GM21367 (cell line): ENCODE measurements around the gene FOXK2.

Experiments used
- ATAC-seq: cut with Tn5 transposase; IDR thresholded peaks from one replicate; pipeline ENCODE4 v1.9.1; 2021; ENCODE audit not compliant: unreplicated experiment

The FOXK2 gene

DNA sequence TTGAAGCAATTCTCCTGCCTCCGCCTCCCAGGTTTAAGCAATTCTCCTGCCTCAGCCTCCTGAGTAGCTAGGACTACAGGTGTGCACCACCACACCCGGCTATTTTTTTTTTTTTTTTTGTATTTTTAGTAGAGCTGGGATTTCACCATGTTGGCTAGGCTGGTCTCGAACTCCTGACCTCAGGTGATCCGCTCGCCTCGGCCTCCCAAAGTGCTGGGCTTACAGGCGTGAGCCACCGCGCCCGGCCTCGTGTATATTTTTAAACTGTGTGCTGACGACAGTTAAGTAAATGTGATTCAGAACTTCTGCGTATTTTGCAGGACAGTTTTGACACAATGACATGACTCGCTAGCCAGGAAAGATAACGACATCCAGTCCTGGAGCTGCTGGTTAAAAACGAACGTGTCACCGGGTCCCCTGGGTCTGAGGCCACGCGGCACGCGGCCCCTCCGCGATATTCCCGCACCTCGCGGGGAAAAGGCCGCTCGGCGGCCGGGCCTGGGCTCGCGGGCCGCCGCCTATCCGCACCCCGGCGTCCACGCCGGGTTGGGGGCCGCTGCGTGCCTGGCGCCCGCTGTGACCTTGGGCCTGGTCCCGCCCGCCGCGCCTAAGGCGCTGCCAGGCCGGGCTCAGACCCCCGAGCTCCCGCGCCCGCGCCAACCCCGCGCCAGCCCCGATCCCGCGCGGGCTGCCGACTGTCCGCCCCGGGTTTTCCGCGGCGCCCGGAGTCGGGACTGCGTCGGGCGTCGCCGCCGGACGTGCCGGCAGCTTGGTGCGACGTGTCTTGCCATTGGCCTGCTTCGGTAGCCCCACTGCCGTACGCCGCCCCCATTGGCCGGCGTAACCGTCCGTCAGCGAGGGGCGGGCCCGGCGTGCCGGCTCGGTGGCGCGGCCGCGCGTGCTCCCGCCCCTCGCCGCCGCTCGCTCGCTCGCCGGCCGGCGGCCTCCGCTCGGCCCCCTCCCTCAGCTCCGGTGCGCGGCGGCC lies at the start of gene FOXK2:
FOXK2 (plus strand) TSS at position 907 of the 985 bp plus-strand sequence. CDS start 157 bp downstream, outside the sequence.
- ATAC-seq = peak; percentile 79

DNA sequence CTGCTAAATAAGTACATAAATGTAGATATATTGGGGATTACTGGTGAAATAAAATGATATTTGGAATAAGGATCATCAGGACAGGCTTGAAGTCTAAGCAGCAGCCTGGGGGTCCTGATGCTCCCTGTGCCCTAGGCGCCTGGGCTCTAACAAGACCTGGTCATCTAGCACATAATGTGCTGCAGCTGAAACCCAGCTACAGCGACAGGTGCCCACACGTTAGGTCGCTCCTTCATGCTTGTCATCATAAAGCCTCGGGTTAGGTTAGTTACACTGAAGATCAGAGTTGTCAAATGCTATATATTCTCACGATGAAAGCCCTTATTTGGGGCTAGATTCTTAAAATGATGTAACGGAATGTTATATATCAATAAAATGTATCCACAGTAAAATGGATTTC lies 49.5 kb upstream of the FOXK2 start:
- no peak for ATAC-seq

DNA sequence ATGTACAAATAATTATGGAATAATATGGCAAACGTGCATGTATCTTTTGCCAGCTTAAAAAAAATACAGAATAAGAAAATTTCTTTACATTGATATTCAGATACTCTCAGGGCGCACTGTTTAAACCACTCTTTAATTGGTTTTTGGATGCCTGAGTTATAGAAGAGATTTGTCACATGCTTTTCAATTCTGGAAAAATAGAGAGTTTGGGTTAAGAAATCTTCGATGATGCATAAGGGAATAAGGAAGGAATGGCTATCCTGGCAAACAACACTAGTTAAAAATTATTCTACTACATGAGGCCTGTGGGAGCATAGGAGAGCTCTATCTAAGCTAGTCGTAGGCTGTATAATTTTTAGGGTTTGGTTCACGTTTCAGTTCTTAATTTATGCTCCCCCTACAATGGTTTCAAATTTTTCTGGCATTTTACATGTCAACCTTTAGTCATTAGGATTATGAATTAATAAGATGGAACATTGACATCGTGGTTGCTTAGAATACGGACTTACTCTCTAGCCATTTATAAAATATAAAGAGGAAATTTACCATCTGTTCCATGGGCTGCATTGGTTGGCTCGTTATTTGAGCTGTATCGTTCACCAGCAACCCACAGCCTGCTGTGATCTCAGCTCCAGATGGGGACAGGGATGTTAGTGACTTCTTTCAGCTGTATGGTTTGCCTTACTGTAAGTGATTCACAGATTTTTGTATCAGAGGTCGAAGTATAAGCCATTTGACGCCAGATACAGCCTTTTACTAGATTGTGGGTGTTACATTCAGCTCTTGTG lies 45.1 kb upstream of the FOXK2 start:
- ATAC-seq = no peak

DNA sequence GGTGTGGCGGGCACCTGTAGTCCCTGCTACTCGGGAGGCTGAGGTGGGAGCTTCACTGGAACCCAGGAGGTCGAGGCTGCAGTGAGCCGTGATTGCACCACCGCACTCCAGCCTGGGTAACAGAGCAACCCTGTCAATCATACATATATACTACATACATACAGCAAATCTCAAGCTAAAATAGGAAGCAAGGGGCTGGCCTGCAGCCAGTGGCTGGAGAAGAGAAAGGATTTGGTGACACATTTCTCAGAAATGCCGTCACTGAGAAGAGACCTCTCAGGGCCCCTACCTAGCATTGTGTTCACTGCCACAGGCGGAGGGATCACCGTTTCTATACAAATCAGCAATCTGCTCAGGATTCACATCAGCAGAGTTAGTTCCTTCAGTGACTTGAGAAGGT lies 44.1 kb upstream of the FOXK2 start:
- ATAC-seq = no peak

DNA sequence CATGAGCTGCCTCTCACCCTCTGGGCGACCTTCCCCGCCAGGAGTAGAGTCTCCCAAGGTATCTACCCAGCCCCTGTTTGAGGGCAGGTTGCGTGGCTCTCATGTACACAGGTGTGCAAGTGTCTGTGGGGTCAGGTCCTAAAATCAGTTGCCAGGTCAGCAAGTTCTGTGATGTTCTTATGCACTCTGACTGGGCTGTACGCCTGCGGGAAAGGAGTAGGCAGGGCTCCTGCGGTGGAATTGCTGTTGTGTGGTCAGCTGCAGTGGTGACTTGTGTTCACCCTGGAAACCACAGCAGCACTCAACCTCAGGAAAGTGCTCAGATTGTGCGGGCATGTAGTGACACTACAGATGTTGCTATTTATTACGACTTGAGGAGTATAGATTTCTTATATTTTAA lies 41.6 kb upstream of the FOXK2 start:
- ATAC-seq = no peak

DNA sequence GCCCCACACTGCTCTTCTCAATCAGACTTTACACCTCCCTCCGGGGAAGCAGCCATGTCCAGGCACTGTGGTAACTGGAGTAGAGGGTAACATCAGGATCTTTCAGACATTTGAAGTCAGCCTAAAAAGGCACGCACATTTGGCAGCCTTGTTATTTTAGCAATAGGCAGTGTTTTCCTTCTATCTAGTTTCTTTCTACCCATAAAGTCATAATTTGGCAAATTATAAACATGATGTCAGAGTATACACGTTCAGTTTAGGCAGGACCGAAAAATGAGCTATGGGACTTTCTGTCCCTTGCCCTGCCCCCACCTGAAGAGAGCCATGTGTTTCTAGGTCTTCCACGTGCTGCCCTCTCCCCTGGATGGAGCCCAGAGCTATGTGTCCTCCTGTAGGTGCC lies 39.9 kb upstream of the FOXK2 start:
- no peak for ATAC-seq

DNA sequence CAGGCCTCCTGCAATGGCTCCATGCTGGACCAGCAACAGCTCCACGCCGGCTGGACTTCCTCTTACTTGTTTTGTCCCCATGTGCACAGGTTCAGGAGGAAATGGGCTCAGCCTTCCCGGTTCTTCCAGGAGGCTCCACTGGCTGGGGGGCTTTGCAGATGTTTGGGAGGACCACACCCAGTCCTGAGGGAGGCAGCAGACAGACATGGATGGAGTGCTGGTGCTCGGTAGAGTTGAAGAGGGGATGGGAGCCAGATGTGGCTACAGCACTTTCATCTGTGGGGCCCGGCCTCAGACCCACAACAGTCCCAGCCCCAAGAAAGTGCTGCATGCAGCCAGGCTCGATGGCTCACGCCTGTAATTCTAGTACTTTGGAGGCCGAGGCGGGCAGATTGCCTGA lies 39.2 kb upstream of the FOXK2 start:
- ATAC-seq = no peak

DNA sequence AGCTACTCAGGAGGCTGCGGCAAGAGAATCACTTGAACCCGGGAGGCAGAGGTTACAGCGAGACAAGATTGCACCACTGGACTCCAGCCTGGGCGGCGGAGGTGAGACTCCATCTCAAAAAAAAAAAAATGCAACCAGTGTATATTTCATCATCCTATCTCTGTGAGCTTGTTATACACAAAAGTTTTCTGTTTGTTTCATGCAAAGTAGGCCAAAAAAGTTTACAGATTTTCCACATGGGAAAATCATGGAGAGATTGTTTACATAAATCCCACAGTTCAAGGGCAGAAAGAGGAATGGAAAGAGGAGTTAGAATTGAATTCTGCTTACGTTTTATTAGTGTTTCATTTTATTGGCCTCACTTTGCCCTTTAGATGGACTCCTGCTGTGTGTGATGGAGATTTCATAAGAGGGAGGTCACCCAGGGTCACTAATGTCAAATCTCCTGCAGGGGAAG lies 36.3 kb upstream of the FOXK2 start:
- no peak for ATAC-seq

DNA sequence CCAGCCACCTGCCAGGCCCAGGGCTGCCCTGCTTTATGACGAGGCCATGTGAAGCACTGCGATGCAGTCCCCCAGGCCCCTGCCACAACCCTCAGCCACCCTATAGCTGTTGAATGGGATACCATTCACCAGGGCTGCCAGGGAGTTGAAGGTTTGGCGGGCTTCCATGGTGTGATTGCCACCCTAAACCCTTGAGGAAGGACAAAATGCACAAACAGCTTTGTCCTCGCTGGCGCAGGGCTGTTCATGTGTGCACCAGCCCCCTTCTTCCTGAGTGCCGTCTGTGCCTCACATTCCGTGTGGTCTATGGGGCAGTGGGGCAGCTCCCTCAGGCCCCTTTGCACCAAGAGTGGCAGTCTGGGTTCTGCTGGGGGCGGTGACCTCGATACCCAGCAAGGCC lies 35.7 kb upstream of the FOXK2 start:
- no peak for ATAC-seq

DNA sequence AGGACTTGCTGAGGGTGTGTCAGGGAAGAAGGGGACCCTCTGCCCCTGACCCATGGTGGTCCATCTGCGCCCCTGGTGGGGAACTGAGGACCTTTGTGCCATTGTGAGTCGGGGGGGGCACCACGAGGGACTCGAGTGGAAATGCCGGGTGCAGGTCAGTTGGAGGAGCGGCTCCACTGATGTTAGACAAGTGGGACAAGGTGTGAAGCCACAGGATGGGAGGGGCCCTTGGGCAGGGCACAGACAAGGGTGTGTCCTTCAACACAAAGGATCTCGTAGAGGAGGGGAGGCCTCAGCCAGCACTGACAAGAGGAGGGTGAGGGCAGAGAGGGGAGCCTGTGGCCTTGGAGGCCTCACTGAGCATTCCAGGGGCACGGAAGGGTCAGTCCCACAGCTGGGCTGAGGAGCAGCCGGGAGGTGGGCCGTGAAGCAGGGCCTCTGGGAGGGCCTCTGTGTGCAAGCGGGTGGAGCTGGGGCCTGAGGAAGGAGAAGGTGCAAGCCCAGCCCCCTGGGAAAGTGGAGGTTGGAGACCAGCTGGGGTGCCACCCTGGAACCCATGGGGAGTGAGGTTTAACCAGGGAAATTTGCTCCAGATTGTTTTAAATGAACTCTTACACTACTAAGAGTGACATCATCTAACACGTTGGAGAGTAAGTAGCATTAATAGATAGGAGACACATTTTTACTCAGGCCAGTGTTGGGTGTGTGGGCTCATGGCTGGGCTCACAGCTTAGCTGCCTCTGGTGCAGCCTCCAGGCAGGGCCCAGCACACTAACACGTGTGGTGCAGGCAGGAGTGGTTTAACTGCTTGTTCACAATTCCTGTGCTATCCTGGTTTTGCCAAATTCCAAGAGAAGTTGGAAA lies 33.1 kb upstream of the FOXK2 start:
- no peak for ATAC-seq

DNA sequence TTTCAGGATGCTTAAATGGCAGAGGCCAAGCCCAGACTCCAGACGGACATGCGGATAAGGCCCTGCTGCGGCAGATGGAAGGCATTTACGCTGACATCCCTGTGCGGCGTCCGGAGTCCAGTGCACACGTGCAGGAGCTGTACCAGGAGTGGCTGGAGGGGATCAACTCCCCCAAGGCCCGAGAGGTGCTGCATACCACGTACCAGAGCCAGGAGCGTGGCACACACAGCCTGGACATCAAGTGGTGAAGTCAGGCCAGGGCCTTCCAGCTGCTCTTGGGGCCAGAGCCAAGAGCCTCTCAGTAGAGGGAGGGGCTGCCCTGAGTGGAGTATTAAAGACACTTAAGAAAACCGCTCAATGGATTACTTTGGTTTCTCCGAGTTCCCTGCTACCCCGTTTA lies 31.6 kb upstream of the FOXK2 start:
- no peak for ATAC-seq

DNA sequence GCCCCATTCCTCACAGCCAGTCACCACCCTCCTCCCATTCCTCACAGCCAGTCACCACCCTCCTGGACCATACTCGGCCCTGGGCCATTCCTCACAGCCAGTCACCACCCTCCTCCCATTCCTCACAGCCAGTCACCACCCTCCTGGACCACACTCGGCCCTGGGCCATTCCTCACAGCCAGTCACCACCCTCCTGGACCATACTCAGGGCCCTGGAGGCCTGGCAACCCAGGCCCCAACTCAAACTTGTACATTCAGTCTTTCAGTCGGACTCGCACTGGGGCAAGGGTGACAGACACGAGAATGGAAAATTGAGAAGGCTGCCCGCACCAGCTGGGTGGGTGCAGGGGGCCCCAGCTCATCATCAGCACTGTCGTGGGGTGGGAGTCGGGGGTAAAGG lies 30.4 kb upstream of the FOXK2 start:
- ATAC-seq = no peak

DNA sequence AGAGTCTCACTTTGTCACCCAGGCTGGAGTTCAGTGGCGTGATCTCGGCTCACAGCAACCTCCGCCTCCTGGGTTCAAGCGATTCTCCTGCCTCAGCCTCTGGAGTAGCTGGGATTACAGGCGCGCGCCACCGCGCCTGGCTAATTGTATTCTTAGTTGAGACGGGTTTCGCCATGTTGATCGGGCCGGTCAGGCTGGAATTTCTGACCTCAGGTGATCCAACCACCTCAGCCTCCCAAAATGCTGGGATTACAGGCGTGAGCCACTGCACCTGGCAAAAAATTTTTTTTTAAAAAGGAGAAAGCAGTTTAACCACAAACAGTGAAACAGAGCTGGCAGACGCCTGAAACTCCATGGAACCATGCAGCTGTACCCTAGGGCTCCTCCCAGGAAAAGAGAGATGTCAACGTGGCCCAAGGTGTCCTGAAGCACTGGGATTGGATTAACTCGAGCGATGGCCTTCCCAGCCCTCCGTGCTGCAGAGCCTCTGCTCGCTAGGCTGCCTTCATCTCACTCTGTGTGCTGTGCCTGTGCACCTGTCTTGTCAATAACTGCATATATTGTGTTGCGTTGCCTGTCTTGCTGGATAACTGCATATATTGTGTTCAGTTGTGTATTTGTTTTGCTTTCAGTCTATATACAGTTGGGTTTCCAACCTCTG lies 29.6 kb upstream of the FOXK2 start:
- no peak for ATAC-seq

DNA sequence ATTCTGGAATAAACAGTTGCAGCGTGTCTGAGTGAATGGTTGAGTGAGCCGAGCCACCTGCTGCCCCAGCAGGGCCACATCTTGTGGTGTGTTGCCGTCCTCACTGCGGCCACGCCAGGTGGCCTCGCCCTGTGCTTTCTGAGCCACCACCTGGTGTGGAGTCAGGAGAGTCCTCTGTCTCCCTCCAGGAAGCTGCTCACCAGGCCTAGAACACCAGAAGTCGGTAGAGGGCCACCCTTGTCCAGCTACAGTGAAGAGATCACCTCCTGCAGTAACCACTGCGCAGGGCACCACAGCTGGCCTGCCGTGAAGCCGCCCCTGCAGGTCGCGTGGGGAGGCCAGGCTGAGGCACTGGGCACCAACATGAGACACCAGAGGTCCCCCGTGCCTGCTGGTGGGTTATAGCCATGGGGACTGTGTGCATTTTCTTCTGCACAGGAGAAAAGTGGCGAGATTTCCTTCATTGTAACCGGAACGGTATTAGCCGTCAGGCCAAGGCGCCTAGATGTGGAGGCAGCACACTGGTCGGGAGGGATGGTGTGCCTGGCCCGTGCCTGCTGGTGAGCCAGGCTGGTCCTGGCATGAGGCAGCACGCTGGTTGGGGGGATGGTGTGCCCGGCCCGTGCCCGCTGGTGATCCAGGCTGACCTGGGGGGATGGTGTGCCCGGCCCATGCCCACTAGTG lies 28.9 kb upstream of the FOXK2 start:
- ATAC-seq = no peak

DNA sequence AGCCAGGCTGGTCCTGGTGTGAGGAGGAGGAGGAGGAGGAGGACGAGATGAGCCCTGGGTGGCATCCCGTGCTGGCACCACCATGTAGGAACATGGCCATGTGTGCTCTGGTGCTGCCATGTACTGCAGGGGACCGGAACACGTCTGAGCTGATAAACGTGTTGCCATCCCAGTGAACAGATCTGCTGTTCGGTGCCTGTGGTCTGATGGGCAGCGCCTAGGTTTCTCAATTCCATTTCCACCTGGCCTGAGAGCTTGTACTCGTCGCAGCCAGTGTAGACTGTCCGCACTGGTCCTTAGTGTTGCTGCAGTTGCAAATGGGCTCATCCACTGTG lies 28.4 kb upstream of the FOXK2 start:
- ATAC-seq = no peak

DNA sequence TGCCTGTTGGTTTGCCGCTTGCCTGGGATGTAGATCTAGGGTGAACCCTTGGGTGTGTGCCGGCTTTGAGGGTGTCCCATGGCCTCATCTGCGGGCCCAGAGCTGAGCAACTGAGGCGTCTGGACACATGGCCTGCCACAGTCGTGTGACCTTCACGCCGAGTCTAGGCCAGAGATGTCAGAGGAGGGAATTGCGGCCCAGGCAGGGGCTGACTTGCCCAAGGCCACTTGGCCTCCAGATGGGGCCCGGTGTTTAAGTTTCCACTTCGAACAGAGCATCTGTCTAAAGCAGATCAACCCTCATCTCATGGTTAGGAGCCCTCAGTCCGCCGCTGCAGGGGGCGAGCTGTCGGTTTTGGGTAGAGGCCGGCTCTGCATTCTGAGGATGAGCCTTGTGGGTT lies 28.0 kb upstream of the FOXK2 start:
- no peak for ATAC-seq

DNA sequence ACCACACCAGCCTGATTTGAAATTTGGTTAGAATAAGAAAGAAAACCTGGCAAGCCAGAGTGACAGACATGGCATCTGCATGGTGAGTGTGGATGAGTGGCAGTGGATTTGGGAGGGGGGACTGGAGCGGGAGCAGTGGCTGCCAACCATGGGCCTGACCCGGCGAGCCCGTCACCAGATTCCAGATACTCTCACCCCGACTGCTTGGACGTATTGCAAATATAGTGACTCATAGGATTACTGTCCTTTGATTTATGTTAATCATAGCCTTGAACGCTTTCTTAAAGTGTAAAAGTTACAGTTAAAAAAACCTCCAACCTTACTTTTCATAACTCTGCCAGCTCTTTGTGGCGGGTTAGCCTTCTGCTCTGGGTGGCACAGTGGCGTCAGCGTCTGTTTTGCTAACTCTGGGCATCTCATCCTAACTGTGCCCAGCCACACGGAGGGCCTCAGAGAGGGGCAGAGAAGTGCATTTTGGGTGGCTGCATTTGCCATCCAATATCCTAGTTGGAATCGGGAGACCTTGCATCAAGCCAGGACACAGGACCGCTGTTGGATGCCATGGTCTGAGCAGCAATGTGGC lies 26.8 kb upstream of the FOXK2 start:
- no peak for ATAC-seq

DNA sequence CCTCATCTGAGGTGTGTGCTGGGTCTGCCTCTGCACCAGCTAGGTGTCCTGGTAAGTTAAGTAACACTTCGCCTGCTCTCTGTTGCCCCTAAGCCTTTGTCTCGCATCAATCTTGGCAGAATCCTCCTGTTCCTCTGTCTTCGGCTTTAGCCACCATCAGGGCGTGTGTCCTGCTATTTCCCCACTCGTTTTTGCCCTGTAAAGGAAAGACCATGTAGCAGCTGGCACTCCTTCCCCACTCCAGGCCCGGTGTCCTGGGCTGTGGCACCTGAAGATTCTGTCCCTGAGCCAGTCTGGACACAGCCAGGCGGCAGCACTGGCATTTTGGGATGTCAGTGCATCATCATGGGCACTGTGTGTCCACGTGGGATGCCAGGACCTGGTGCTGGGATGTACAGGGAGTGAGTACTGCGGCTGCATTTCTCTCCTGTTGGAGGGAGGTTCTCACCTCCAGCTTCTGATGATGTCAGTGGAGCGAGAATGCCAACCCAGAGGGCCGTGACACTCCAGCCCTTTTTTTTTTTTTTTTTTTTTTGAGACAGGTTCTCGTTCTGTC lies 26.2 kb upstream of the FOXK2 start:
- no peak for ATAC-seq
